ENCODE measurements around the gene DXO. TPM values are rescaled to one million over a fixed set of nuclear protein-coding genes. Genes with fewer than 3 reads are reported as not detected.
"Not testable (repeated sequence)": the region's sequence is repeated elsewhere in the genome, so short reads cannot be mapped to it uniquely, and the experiment has no call there.

The DXO gene
- total RNA-seq, 4 donors from 2014 or later: 21.3 to 36.4 (median 33.9) TPM

- Histone ChIP-seq H3K27me3 (no peaks in the 10 kb centered on the region), H3K9me3 (no peaks in the 10 kb centered on the region), H3K36me3 (no peaks in the 10 kb centered on the region), H3K27ac (no peak overlapping the region), H3K4me3 (replicated peaks in 1 of 3) (no peak overlapping the region), H3K4me1 (no peaks in the 10 kb centered on the region)
- 69 to 82% methylated on average over 3 of the region's 3 CpGs for WGBS, 2 donors
- DNase-seq: no peak
- intact Hi-C loops (cut with DNase I): no loop called here
- TF ChIP-seq CTCF (IDR thresholded peaks at IDR 0.05) (no peak), POLR2A (IDR thresholded peaks at IDR 0.05) (no peak)
These were observed 36.9 kb downstream of the DXO start for GRCh38 chr6:31935021-31935420.

- no peak for DNase-seq
- H3K36me3 ChIP-seq: no peaks in the 10 kb centered on the region
- no peaks in the 10 kb centered on the region for H3K9me3 ChIP-seq
- 85 to 87% methylated on average over 16 to 18 of the region's 19 CpGs for WGBS, 2 donors
- H3K4me1 ChIP-seq: no peaks in the 10 kb centered on the region
- no peak overlapping the region for H3K27ac ChIP-seq
- intact Hi-C loops (cut with DNase I): no loop called here
- TF ChIP-seq POLR2A (IDR thresholded peaks at IDR 0.05): no peak
- no peak for TF ChIP-seq CTCF (IDR thresholded peaks at IDR 0.05)
- H3K27me3 ChIP-seq: no peaks in the 10 kb centered on the region
- no peak overlapping the region for H3K4me3 ChIP-seq (replicated peaks in 1 of 3)
These were observed 38.4 kb downstream of the DXO start for GRCh38 chr6:31933537-31933936.

GRCh38 chr6:31932137-31932536 lies 39.8 kb downstream of the DXO start:
- H3K9me3 ChIP-seq; H3K4me1 ChIP-seq; H3K27me3 ChIP-seq; H3K27ac ChIP-seq; H3K36me3 ChIP-seq; H3K4me3 ChIP-seq (replicated peaks in 1 of 3); intact Hi-C loops (cut with DNase I); DNase-seq: not testable (repeated sequence)
- WGBS, 2 donors: 93 to 94% methylated on average over 11 to 15 of the region's 32 CpGs

DNA sequence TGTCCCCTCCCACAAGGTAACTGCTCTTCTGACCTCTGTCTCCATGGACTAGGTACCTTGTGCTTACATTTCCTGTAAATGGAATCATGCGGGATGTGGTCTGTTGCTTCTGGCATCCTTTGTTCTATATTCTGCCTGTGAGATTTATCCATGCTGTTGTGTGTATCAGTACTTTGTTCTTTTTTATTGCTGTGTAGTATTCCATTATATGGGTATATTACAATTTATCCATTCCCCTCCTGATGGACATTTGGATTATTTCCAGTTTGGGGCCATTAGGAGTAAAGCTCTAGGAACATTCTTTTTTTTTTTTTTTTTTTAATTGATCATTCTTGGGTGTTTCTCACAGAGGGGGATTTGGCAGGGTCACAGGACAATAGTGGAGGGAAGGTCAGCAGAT lies 41.0 kb downstream of the DXO start:
- DNase-seq: no peak
- Histone ChIP-seq H3K27ac (no peak overlapping the region), H3K27me3 (no peaks in the 10 kb centered on the region), H3K4me1 (no peaks in the 10 kb centered on the region), H3K9me3 (no peaks in the 10 kb centered on the region), H3K4me3 (replicated peaks in 1 of 3) (no peak overlapping the region), H3K36me3 (no peaks in the 10 kb centered on the region)
- WGBS, 2 donors: 90 to 100% methylated on average over 1 of the region's 1 CpG
- TF ChIP-seq CTCF (IDR thresholded peaks at IDR 0.05) (no peak), POLR2A (IDR thresholded peaks at IDR 0.05) (no peak)
- intact Hi-C loops (cut with DNase I): no loop called here

- 82% methylated on average over 7 to 9 of the region's 9 CpGs for WGBS, 2 donors
- intact Hi-C loops (cut with DNase I): no loop called here
- no peak overlapping the region for H3K4me3 ChIP-seq (replicated peaks in 1 of 3)
These were observed 43.3 kb downstream of the DXO start for GRCh38 chr6:31928672-31928939.

More at GRCh38 chr6:31928672-31928939, 43.3 kb downstream of the DXO start:
- no peak overlapping the region for H3K27ac ChIP-seq
- H3K36me3 ChIP-seq: no peaks in the 10 kb centered on the region
- no peaks in the 10 kb centered on the region for H3K4me1 ChIP-seq
- TF ChIP-seq CTCF (IDR thresholded peaks at IDR 0.05) (no peak), POLR2A (IDR thresholded peaks at IDR 0.05) (no peak)
- H3K27me3 ChIP-seq: no peaks in the 10 kb centered on the region
- H3K9me3 ChIP-seq: no peaks in the 10 kb centered on the region
- no peak for DNase-seq

All from thyroid gland (tissue), 4 donors.